Limb (tissue), 2 donors: ENCODE data around the gene FAM237B.
"Not testable (repeated sequence)": the region's sequence is repeated elsewhere in the genome, so short reads cannot be mapped to it uniquely, and the experiment has no call there.

Source experiments
- DNase-seq, 2 donors: peaks; one replicate each; pipeline ENCODE4 v3.0.0-alpha.2; 2016; ENCODE audit errors: extremely low spot score in 2 of 2

Gene FAM237B

GRCh38 chr7:90320801-90321494, at the start of gene FAM237B:
FAM237B (minus strand) TSS chr7:90321304; CDS start chr7:90319748, 1,556 bp downstream.
- DNase-seq: peak in 1 of 2 donors; percentile 45

DNA sequence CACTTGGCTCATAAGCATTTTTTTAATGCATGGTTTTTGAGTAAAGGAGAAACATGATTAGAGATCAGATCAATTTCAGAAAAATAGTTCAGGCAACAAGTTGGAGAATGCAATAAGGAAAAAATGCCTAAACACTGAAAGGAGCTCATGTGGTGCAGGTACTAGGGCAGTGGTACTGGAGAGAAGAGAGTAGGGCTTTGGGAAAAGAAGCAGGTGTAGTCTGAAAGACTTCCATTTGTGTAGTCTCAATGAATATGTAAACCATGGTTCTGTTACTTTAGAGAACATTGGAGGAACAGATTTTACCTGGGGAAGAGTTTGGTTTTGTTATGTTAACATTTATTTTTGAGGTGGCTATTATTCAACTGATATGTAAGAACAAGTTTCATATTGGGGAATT, 30.9 kb upstream of the FAM237B start:
- no peak for DNase-seq

- DNase-seq: not testable (repeated sequence)
Observed at GRCh38 chr7:90350032-90350431, 28.9 kb upstream of the FAM237B start.

DNA sequence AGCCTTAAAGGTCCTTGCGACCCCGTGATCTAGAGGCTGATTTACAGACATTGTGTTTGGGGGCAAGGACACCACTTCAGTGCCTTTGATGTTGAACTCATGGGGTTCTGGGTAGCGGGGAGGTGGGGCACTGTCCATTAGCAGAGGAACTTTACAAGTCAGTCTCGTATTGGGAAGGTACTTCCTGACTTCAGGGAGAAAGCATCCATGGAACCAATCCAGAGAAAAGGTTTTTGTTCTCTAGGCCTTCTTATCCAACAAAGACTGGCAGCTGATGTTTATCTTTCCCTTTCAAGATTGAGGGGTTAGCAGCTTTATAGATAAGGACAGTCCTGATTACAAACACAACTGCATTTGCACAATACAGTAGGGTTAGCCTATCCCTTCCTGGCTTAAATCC, 28.2 kb upstream of the FAM237B start:
- no peak for DNase-seq

- DNase-seq: no peak
Observed at GRCh38 chr7:90347759-90348158, 26.7 kb upstream of the FAM237B start.

DNA sequence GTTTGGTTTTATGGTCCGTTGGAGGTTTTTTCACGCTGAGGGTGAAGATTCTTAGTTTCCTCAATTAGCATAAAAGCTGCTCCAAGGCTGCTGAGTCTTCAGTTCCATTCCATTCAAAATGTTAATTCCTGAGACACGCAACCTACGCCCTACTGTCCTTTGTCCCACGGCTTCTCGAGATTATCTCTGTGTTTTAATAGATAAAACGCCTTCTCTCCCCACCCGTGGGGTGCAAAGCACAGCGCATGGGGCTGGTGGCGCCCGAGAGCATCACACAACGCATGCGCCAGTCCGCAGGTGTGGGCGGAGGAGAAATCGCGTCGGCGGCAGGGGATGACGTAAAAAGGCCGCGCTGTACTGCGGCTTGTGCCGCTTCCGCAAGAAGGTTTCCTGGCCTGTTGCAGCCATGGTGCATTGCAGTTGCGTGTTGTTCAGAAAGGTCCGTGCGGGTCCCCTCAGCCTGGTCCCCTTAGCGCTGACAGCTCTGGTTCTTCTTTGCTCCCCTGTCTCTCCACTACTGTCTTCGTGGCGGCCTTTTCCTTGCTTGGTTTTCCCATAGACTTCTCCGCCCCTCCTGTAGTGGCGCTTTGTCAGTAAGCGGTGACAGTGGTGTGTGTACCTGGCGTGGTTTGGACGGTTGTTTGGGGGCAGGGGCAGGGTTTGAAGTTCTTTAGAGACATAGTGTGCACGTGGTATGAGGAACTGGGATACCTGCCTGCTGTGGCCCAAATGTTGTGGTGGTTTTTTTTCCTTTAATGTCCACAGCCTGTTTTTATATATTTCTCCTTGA, 25.4 kb upstream of the FAM237B start, which contains the start of gene GTPBP10:
Gene GTPBP10, plus strand, starts transcription at position 381 of the 790 bp plus-strand sequence. Its CDS starts 26 bp downstream, at position 407.
- peak; percentile 96 to 98 for DNase-seq

GRCh38 chr7:90345595-90346335, 24.7 kb upstream of the FAM237B start:
- peak; percentile 28 to 40 for DNase-seq

- no peak for DNase-seq
Observed at GRCh38 chr7:90345016-90345415, 23.9 kb upstream of the FAM237B start.

DNA sequence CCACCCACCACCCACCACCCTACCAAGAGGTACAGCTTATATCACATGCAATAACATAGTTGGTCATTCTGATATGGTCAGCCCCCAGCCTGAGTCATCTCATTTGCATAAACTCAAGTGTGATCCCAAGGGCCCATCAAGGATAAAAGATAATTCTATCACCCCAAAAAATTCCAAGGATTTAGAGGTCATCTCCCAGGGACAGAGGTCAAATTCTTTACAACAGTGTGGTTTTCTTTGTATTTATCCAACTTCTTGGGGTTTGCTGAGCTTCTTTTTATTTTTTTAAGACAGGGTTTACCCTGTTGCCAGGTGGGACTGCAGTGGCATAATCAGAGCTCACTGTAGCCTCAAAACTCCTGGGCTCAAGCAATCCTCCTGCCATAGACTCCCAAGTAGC, 16.0 kb upstream of the FAM237B start:
- no peak for DNase-seq

DNA sequence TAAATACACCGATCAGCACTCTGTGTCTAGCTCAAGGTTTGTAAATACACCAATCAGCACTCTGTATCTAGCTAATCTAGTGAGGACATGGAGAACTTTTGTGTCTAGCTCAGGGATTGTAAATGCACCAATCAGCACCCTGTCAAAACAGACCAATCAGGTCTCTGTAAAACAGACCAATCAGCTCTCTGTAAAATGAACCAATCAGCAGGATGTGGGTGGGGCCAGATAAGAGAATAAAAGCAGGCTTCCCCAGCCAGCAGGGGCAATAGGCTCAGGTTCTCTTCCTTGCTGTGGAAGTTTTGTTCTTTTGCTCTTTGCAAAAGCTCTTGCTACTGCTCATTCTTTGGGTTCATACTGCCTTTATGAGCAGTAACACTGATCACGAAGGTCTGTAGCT, 13.8 kb upstream of the FAM237B start:
- not testable (repeated sequence) for DNase-seq

GRCh38 chr7:90334193-90334843, 13.2 kb upstream of the FAM237B start:
- DNase-seq: no peak

GRCh38 chr7:90326500-90326899, 5.4 kb upstream of the FAM237B start:
- no peak for DNase-seq

- no peak for DNase-seq
Observed at GRCh38 chr7:90322837-90323236, 1.7 kb upstream of the FAM237B start.

- no peak for DNase-seq
Observed at GRCh38 chr7:90320418-90320800, 695 bp downstream of the FAM237B start.

GRCh38 chr7:90320014-90320413, 1.1 kb downstream of the FAM237B start:
- DNase-seq: no peak

GRCh38 chr7:90313907-90314306, 7.2 kb downstream of the FAM237B start:
- DNase-seq: no peak

DNA sequence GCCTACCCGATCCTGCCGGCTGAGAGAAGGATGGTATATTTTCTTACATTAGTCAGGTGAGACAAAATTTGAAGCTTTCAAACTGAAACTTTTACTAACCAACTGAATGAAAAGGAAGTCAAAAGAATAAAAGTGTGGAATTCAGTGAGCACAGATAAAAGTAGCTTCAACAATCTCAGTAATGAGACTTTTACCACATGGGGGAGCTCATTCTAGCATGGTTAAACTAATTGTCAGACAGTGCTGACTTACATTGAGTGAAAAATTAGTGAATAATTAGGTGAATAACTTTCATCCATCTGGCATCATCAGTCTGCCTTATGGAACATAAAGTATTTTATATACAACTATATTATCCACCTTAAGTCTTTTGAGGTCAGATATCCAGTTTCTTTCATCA, 8.4 kb downstream of the FAM237B start:
- DNase-seq: no peak

GRCh38 chr7:90311175-90311574, 9.9 kb downstream of the FAM237B start:
- DNase-seq: no peak

- DNase-seq: no peak
Observed at GRCh38 chr7:90309872-90310271, 11.2 kb downstream of the FAM237B start.

- no peak for DNase-seq
Observed at GRCh38 chr7:90303241-90303640, 17.9 kb downstream of the FAM237B start.
